GM13977 (cell line): ENCODE measurements around the gene MCF2L.

Source experiments
- DNase-seq: peaks from one replicate; pipeline ENCODE4 v3.0.0; 2012; ENCODE audit warnings: low spot score
- CTCF ChIP-seq: IDR thresholded peaks from 2 replicates; pipeline ENCODE4 v1.5.1; 2012; ENCODE audit warnings: mild to moderate bottlenecking, control low read depth; ENCODE audit not compliant: insufficient read depth; ENCODE audit errors: extremely low read depth, missing control alignments
- in situ Hi-C: fragments of 300-500 bp; cut with MboI; formaldehyde crosslinking; loops from one replicate; pipeline ENCODE4 v1.12.0; 2022; ENCODE audit warnings: low sequenced_read_pairs, low pct_unique_long_range_greater_than_20kb, mixed read lengths, inconsistent platforms; ENCODE audit not compliant: unreplicated experiment

MCF2L gene

GRCh38 chr13:113120300-113121182 is 151.5 kb downstream of the MCF2L start:
- TF ChIP-seq CTCF, result no peak
- in situ Hi-C loops, result no loop called here
- DNase-seq, result no peak

- in situ Hi-C loops, result no loop called here
- no peak for TF ChIP-seq CTCF
- no peak for DNase-seq
These were observed 152.3 kb downstream of the MCF2L start for GRCh38 chr13:113121183-113121927.

GRCh38 chr13:113121928-113122471 is 153.0 kb downstream of the MCF2L start:
- no peak for DNase-seq
- in situ Hi-C loops, result no loop called here
- TF ChIP-seq CTCF, result no peak

- no peak for DNase-seq
- in situ Hi-C loops, result no loop called here
These were observed 153.7 kb downstream of the MCF2L start, which contains the start of gene F10 for GRCh38 chr13:113122550-113123225. F10 (plus strand) TSS chr13:113122799; CDS start chr13:113122856, 57 bp downstream.

GRCh38 chr13:113123226-113124201 is 154.5 kb downstream of the MCF2L start:
- TF ChIP-seq CTCF, result peak; percentile 31
- DNase-seq, result no peak
- in situ Hi-C loops, result no loop called here

More at GRCh38 chr13:113122550-113123225, 153.7 kb downstream of the MCF2L start, which contains the start of gene F10:
- TF ChIP-seq CTCF, result no peak
